NCI-H187 treated with DMSO at 0.1 percent for 48 hours (cell line): ENCODE data around the gene BMP3.
"Not testable (repeated sequence)": the region's sequence is repeated elsewhere in the genome, so short reads cannot be mapped to it uniquely, and the experiment has no call there.

ENCODE experiments used
- DNase-seq: peaks from one replicate; lab custom pipeline; 2025; lab: John Stamatoyannopoulos, UW

BMP3 gene, protein sequence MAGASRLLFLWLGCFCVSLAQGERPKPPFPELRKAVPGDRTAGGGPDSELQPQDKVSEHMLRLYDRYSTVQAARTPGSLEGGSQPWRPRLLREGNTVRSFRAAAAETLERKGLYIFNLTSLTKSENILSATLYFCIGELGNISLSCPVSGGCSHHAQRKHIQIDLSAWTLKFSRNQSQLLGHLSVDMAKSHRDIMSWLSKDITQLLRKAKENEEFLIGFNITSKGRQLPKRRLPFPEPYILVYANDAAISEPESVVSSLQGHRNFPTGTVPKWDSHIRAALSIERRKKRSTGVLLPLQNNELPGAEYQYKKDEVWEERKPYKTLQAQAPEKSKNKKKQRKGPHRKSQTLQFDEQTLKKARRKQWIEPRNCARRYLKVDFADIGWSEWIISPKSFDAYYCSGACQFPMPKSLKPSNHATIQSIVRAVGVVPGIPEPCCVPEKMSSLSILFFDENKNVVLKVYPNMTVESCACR

GRCh38 chr4:81030061-81030980, at the start of gene BMP3:
TSS of gene BMP3 (plus strand) at chr4:81030708. CDS start at chr4:81031285, 577 bp downstream.
- DNase-seq: peak; percentile 92

- DNase-seq: no peak
These were observed 44.5 kb upstream of the BMP3 start for GRCh38 chr4:80986011-80986410.

- peak; percentile 54 for DNase-seq
These were observed 40.5 kb upstream of the BMP3 start for GRCh38 chr4:80989921-80990544.

DNA sequence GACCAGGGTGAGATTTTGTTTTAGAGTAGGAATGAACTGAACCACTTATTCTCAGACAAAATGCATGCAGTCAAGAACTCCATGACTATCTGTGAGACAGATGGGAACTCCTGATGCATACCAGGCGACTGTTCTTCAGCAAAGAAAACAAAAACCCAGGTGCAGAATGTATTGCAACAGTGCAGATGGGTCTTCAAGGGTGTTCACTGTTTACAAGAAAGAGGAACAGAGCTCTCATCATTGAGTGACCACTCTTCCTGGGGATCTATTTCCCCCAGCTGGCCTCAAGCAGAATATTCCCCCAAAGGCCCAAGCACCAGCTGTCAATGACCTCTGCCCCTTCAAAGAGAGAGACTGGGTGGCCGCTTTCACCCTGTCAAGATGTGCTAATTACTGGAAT, 39.7 kb upstream of the BMP3 start:
- no peak for DNase-seq

- DNase-seq: no peak
These were observed 30.6 kb upstream of the BMP3 start for GRCh38 chr4:80999943-81000342.

DNA sequence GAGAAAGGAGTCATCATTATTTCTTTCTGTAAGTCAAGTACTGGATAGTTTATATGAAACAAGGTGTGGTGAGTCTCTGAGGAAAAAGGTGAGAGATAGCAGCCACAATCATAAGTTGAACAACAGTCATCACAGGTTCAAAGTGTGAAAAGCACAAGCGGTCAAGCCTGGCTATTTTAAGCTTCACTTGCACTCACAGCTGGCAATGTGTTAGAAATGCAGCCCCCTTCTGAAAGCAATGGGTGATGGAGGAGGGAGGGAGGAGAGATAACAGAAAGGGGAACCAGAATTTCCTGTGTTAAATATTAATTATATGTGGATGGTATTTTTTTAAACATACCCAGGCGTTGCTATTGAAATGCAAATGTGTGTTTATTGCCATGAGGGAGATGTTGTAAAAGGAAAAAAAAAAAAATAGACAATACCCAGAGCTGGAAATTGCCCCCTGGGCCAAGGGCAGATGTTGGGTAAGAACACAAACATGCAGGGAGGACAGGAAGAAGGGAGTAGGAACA, 26.9 kb upstream of the BMP3 start:
- DNase-seq: no peak

GRCh38 chr4:81007417-81007816, 23.1 kb upstream of the BMP3 start:
- no peak for DNase-seq

GRCh38 chr4:81016566-81016965, 13.9 kb upstream of the BMP3 start:
- DNase-seq: not testable (repeated sequence)

DNA sequence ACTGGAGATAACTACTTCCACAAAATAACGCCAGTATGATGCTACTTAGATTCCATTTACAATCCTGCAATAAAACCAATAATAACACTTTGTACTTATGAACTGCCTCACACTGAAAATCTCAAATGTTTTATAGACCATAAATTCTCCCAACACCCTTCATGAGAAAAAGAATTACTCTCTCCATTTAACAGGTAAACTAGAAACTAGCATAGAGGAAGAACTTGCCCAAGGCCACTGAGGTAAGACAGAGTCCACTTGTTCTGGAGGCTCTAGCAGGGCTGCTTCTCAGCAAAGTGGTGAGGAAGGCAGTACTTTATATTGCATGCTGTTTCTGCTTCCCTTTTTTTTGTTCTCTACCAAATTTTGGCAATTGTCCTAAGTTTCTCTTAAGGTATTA, 11.5 kb upstream of the BMP3 start:
- DNase-seq: no peak

DNA sequence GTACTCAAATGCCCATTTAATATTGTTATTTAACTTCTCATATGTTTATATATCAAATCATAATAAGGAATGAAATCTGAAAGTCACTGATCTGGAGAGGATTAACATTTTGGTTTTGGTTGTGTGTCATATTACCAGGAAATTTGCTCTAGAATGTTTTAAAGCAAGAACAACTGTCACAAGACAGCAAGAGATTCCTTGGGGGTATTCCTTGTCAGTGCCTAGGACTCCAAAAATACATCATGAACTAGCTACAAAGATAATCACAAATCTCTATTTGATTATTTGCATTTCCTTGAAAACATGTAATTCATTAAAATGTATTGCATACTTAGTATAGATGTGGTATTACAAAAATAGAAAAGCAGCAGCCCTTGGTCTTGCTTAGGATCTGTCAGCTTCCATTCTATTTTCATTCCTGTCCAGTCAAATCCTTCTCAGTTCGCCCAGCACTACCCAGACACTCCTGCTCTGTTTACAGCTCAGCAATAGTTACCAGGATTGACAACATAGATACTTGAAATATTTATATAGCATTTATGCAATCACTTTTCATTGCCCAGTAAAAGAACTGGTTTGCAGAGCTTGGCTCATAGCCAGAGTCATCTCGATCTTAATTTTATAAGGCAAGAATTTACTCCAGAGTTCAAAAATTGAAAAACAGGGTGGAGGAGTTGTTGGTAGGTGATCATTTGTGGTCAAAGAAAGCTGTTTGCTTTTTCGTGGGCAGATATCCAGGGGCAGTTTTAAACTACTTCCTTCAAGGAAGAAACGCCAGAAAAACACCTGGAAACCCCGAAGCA, 9.2 kb upstream of the BMP3 start:
- no peak for DNase-seq

GRCh38 chr4:81021981-81022380, 8.5 kb upstream of the BMP3 start:
- DNase-seq: no peak

DNA sequence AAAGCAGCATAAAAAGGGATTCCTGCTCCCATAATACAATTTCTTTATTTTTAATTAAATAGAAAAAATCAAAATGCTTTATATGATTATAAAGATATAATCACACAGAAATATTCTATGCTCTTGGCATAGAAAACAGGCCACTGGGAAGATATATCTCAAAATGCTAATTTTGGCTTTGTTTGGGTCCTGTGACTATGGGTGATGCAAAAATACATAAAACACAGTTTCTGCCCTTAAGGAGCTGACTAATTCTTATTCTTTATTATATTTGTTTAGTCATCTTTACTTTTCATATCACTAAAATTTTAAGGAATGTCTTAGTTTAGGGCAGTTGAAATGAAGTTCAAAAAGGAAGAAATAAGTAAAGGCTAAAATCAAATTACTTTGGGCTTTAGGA, 7.0 kb upstream of the BMP3 start:
- DNase-seq: no peak

GRCh38 chr4:81030981-81031791, 678 bp downstream of the BMP3 start:
- DNase-seq: no peak

GRCh38 chr4:81031796-81032551, 1.5 kb downstream of the BMP3 start:
- peak; percentile 55 for DNase-seq

GRCh38 chr4:81032771-81033684, 2.5 kb downstream of the BMP3 start:
- peak; percentile 53 for DNase-seq

- no peak for DNase-seq
These were observed 8.3 kb downstream of the BMP3 start for GRCh38 chr4:81038636-81039350.

DNA sequence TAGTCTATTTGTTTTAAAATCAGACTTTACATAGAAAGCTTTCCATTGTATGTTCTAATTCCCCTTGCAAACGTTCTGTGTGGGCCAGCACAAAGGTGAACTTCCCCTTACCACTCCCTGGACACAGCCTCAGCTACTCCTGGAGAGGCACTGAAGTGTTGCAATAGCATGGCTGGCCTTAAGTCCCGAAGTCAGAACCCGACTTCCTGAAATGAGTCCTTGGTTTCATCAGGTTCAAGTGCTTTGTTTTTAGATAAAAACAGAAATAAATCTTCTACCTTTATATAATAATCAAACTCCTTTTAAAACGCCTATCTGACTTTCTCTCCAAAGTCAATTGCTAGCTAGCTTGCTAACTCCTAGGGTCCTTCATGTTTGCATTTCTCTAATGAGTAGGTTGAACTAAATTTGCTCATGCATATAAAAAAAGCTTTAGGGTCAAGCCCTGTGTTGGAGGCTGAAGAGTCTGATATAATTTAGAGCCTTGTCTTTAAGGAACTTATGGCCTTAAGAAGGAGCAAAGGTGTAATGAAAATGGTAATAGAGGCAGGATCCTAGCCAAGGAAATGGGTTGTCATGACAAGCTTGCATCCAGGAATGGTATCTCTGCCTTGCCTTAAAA, 9.0 kb downstream of the BMP3 start:
- no peak for DNase-seq
